Small intestine (tissue), 7 donors: Measurements from ENCODE around the gene NRROS. TPM values are rescaled to one million over a fixed set of nuclear protein-coding genes. Genes with fewer than 3 reads are reported as not detected.
"Not testable (repeated sequence)": the region's sequence is repeated elsewhere in the genome, so short reads cannot be mapped to it uniquely, and the experiment has no call there.

Experiments
- DNase-seq, 2 donors: peaks; one replicate each; pipeline versions ENCODE4 v3.0.0 to v3.0.0-alpha.2; 2013
- FAIRE-seq: peaks from 2 replicates; lab custom pipeline; 2012; peaks lifted over from hg19 to GRCh38; lab: Jason Lieb, UNC
- H3K27ac ChIP-seq, 3 donors: one replicate each; pipeline ENCODE4 v1.5.1; 2013; ENCODE audit warnings: low read length in 2 of 3, mild to moderate bottlenecking in 2 of 3, control low read depth in 1 of 3, inconsistent platforms in 1 of 3, low read depth in 1 of 3, moderate library complexity in 1 of 3
- H3K27me3 ChIP-seq, 3 donors: one replicate each; pipeline ENCODE4 v1.6.1; 2013; ENCODE audit warnings: low read length in 3 of 3, inconsistent platforms in 1 of 3; ENCODE audit not compliant: control insufficient read depth in 3 of 3, insufficient read depth in 3 of 3
- H3K36me3 ChIP-seq, 3 donors: one replicate each; pipeline ENCODE4 v1.6.1; 2013; ENCODE audit warnings: low read length in 3 of 3, inconsistent platforms in 1 of 3, low read depth in 1 of 3, mild to moderate bottlenecking in 1 of 3, moderate library complexity in 1 of 3; ENCODE audit not compliant: control insufficient read depth in 3 of 3, insufficient read depth in 2 of 3
- H3K4me1 ChIP-seq, 3 donors: one replicate each; pipeline ENCODE4 v1.6.1; 2013; ENCODE audit warnings: low read length in 2 of 3, inconsistent platforms in 1 of 3, low read depth in 1 of 3, mild to moderate bottlenecking in 1 of 3, moderate library complexity in 1 of 3; ENCODE audit not compliant: control insufficient read depth in 3 of 3, insufficient read depth in 2 of 3
- H3K4me3 ChIP-seq, 3 donors: one replicate each; pipeline ENCODE4 v1.5.1; 2013; ENCODE audit warnings: low read length in 3 of 3, control low read depth in 1 of 3, inconsistent platforms in 1 of 3, low read depth in 1 of 3, mild to moderate bottlenecking in 1 of 3, moderate library complexity in 1 of 3
- H3K9me3 ChIP-seq, 2 donors: one replicate each; pipeline ENCODE4 v1.6.1; 2013; ENCODE audit warnings: low read depth in 1 of 2, low read length in 1 of 2; ENCODE audit not compliant: control insufficient read depth in 2 of 2, insufficient read depth in 1 of 2
- WGBS, 3 donors: extraction: QIAGEN DNeasy Blood & Tissue Kit; methylation state at CpG; one replicate each; pipeline ENCODE4 v1.1.7; 2013; 5-methylcytosine and 5-hydroxymethylcytosine counted together
- polyA plus RNA-seq, 4 donors: library from polyadenylated mRNA; stranded (reverse) in 3 of 4; unstranded in 1 of 4; fragments of 200-250 nt in 3 of 4; fragments of 120-200 nt in 1 of 4; gene quantifications; one replicate each; pipeline versions ENCODE4 v1.2.1 to v1.2.3, GENCODE V29; 2013
- donor health status: healthy with polysubstance abuse.
- donor health status: control.
- donor health status: control.
- donor health status: Bipolar disorder and iron deficiency.
- donor health status: healthy.

Gene NRROS
- polyA plus RNA-seq, 4 donors, result 0.54 to 4.1 (median 1.5) TPM; not detected in 1

- H3K9me3 ChIP-seq, H3K36me3 ChIP-seq, H3K4me3 ChIP-seq, DNase-seq, FAIRE-seq, H3K27me3 ChIP-seq: not testable (repeated sequence)
- Histone ChIP-seq H3K4me1 (peaks cover 0 to 19% (median 0%) of the 10 kb centered on the region in 3 donors), H3K27ac (peak overlapping the region in 2 of 3 donors; percentile 26 to 67)
- 40 to 78% (median 45%) methylated on average over 2 of the region's 5 CpGs for WGBS, 3 donors
These were observed 19.9 kb upstream of the NRROS start for GRCh38 chr3:196619627-196620026.

DNA sequence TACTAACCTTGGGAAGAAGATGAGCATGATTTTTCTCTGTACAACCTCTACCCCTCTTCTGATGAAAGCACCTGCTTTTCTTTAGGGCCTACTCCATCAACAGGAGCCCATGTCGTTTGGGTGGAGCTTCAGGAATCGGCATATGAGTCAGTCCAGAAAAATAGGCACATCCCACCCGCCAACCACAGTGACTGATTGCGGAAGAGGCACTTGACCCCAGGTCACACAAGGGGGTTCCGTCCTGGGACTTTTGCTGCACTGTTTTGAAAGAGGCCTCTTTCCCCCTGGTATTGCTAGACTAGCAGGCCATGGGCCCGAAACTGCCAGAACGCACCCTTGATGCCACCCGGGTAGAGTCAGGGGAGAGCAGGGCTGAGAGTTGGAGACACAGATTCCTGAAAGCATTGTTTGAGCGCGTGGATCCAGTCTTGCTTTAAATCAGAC is 19.3 kb upstream of the NRROS start:
- FAIRE-seq (no peak), DNase-seq (peak in 1 of 2 donors; percentile 22)
- Histone ChIP-seq H3K27ac (peak overlapping the region in 2 of 3 donors; percentile 26 to 67), H3K4me3 (no peak overlapping the region), H3K27me3 (no peaks in the 10 kb centered on the region), H3K36me3 (no peaks in the 10 kb centered on the region), H3K9me3 (no peaks in the 10 kb centered on the region), H3K4me1 (peaks cover 0 to 19% (median 0%) of the 10 kb centered on the region in 3 donors)
- 61 to 82% (median 80%) methylated on average over 10 of the region's 10 CpGs for WGBS, 3 donors

GRCh38 chr3:196620684-196621083 is 18.8 kb upstream of the NRROS start:
- peak overlapping the region in 1 of 3 donors; percentile 67 for H3K27ac ChIP-seq
- WGBS, 3 donors, result 61 to 68% (median 66%) methylated on average over 2 of the region's 2 CpGs
- no peaks in the 10 kb centered on the region for H3K36me3 ChIP-seq
- no peaks in the 10 kb centered on the region for H3K27me3 ChIP-seq
- no peak for DNase-seq
- no peak overlapping the region for H3K4me3 ChIP-seq
- no peaks in the 10 kb centered on the region for H3K9me3 ChIP-seq
- FAIRE-seq, result no peak
- H3K4me1 ChIP-seq, result peaks cover 0 to 19% (median 0%) of the 10 kb centered on the region in 3 donors

DNA sequence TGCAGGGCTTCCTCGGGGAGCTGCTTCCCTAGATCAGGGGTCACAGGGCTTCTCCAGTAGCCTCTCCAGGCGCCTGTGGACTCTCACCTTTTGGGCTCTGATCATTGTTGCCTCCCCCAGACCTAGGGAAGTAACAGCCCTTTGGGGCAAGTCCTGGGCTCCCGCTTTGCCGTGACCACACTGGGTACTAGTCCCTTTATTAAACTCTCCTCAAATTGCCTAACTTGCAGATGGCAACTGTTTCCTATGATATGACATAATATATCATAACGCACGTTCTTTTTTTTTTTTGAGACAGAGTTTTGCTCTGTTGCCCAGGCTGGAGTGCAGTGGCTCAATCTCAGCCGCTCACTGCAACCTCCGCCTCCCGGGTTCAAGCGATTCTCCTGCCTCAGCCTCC is 17.9 kb upstream of the NRROS start:
- no peak overlapping the region for H3K27ac ChIP-seq
- H3K4me3 ChIP-seq, result no peak overlapping the region
- H3K27me3 ChIP-seq, result no peaks in the 10 kb centered on the region
- no peaks in the 10 kb centered on the region for H3K9me3 ChIP-seq
- H3K36me3 ChIP-seq, result no peaks in the 10 kb centered on the region
- peaks cover 0 to 19% (median 0%) of the 10 kb centered on the region in 3 donors for H3K4me1 ChIP-seq
- 78 to 90% (median 83%) methylated on average over 10 of the region's 10 CpGs for WGBS, 3 donors
- FAIRE-seq (no peak), DNase-seq (no peak)

DNA sequence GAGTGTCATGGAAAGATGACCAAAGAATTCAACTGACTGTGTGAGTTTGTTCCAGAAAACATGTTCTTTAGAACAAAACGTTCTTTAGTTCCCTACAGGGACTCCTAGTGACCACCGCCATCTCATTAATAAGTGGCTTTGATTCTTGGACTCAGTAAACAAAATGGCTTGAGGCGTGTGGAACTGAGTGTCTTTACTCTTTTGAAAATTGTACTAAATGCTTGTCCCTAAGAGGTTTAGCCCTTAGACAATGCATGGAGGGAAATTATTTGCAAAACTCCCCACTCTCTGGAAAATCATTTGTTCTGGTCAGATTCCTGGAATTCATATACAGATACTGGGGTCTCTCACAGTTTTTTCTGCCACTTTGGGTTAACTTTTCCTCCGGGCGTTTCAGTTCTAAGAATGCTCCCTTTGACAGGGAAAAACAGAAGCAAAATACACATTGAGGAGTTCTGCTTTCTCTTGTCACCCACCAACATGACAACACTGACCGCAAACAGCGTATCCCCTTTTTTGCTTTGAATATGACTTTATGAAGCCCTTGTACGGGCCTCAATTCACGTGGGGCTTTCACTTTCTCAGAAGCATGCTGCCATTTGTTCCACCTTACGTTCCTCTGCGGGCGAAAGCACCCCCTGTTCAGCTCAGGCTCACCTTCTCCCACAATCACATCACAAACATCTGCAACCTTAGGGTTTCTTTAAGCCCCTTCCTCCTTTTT is 15.3 kb upstream of the NRROS start:
- Histone ChIP-seq H3K27me3 (no peaks in the 10 kb centered on the region), H3K4me1 (peaks cover 0 to 9% (median 0%) of the 10 kb centered on the region in 3 donors), H3K36me3 (no peaks in the 10 kb centered on the region), H3K4me3 (no peak overlapping the region), H3K9me3 (no peaks in the 10 kb centered on the region), H3K27ac (peak overlapping the region in 1 of 3 donors; percentile 36)
- FAIRE-seq, result no peak
- WGBS, 3 donors, result 61 to 79% (median 62%) methylated on average over 12 of the region's 12 CpGs
- no peak for DNase-seq

- Histone ChIP-seq H3K4me3 (no peak overlapping the region), H3K36me3 (no peaks in the 10 kb centered on the region), H3K4me1 (peaks cover 0 to 6% (median 0%) of the 10 kb centered on the region in 3 donors), H3K27ac (peak overlapping the region in 1 of 3 donors; percentile 36), H3K27me3 (no peaks in the 10 kb centered on the region), H3K9me3 (no peaks in the 10 kb centered on the region)
- FAIRE-seq, result no peak
- WGBS, 3 donors, result 92 to 95% (median 93%) methylated on average over 16 of the region's 16 CpGs
- no peak for DNase-seq
These were observed 14.6 kb upstream of the NRROS start for GRCh38 chr3:196624907-196625306.

DNA sequence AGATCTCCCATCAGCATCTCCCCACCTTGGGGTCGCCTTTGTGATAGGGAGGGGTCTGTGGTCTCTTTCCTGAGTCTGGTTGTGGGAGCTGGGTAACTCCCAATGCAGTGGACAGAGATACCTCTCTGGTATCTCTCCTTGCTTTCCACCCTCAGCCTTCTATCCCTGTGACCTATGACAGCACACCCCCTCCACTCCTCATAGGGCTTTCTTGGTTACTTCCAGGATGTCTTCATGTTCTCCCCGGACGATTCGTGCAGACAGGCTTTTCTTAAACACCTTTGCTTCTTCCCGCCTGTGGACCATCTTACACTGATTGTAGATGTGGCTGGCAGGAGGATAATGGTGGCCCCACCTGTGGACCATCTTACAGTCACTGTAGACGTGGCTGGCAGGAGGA is 14.2 kb upstream of the NRROS start:
- Histone ChIP-seq H3K4me3 (no peak overlapping the region), H3K36me3 (no peaks in the 10 kb centered on the region), H3K9me3 (no peaks in the 10 kb centered on the region), H3K27ac (peak overlapping the region in 1 of 3 donors; percentile 5), H3K4me1 (peaks cover 0 to 2% (median 0%) of the 10 kb centered on the region in 3 donors), H3K27me3 (no peaks in the 10 kb centered on the region)
- 85 to 86% (median 86%) methylated on average over 6 of the region's 6 CpGs for WGBS, 3 donors
- DNase-seq, result no peak
- no peak for FAIRE-seq

GRCh38 chr3:196627918-196628231 is 11.6 kb upstream of the NRROS start:
- 92 to 94% (median 93%) methylated on average over 8 of the region's 8 CpGs for WGBS, 3 donors
- no peak for DNase-seq
- no peak for FAIRE-seq
- H3K36me3 ChIP-seq, result no peaks in the 10 kb centered on the region
- H3K27ac ChIP-seq, result no peak overlapping the region
- no peak overlapping the region for H3K4me3 ChIP-seq
- H3K27me3 ChIP-seq, result no peaks in the 10 kb centered on the region
- no peaks in the 10 kb centered on the region for H3K9me3 ChIP-seq
- peaks cover 0 to 7% (median 0%) of the 10 kb centered on the region in 3 donors for H3K4me1 ChIP-seq
